MCF 10A (cell line): Measurements from ENCODE around the gene DIDO1. TPM values are rescaled to one million over a fixed set of nuclear protein-coding genes. Genes with fewer than 3 reads are reported as not detected.

Experiments used
- BruUV-seq: library from RNA; stranded (reverse); fragments of 400-500 nt; replicated peaks from 2 replicates; lab custom pipeline; 2021; lab: Mats Ljungman, UMichigan
- CTCF ChIA-PET: fragments of 300-600 bp; sonication (Branson Sonifier 250); formaldehyde crosslinking; extraction: SDS; loops from one replicate; lab custom pipeline; 2021; ENCODE audit warnings: antibody characterized with exemption, inconsistent platforms; lab: Yijun Ruan, JAX
- POLR2A ChIA-PET: fragments of 300-600, 350-650 bp; sonication (Branson Sonifier 250); formaldehyde crosslinking; extraction: SDS; loops from one replicate; lab custom pipeline; 2020; ENCODE audit warnings: antibody characterized with exemption, inconsistent platforms; lab: Yijun Ruan, JAX
- DNase-seq: peaks from one replicate; pipeline ENCODE4 v3.0.0-alpha.2; 2018; ENCODE audit not compliant: unreplicated experiment
- H3K27ac Mint-ChIP-seq: one replicate; pipeline ENCODE4 v1.8.0; 2022; ENCODE audit warnings: mild to moderate bottlenecking, low read depth, mixed read lengths; ENCODE audit not compliant: unreplicated experiment
- H3K27me3 Mint-ChIP-seq: one replicate; pipeline ENCODE4 v1.8.0; 2022; ENCODE audit warnings: mixed read lengths; ENCODE audit not compliant: insufficient read depth, unreplicated experiment
- H3K36me3 Mint-ChIP-seq: one replicate; pipeline ENCODE4 v1.8.0; 2022; ENCODE audit warnings: mild to moderate bottlenecking, moderate library complexity, mixed read lengths; ENCODE audit not compliant: insufficient read depth, unreplicated experiment
- H3K4me1 Mint-ChIP-seq: one replicate; pipeline ENCODE4 v1.8.0; 2022; ENCODE audit warnings: mixed read lengths; ENCODE audit not compliant: insufficient read depth, unreplicated experiment
- H3K4me3 Mint-ChIP-seq: one replicate; pipeline ENCODE4 v1.8.0; 2022; ENCODE audit warnings: mild to moderate bottlenecking, moderate library complexity, mixed read lengths; ENCODE audit not compliant: unreplicated experiment
- H3K9me3 Mint-ChIP-seq: one replicate; pipeline ENCODE4 v1.8.0; 2022; ENCODE audit warnings: mixed read lengths; ENCODE audit not compliant: unreplicated experiment
- CTCF ChIP-seq: fragments of 200-600 bp; IDR thresholded peaks from one replicate; pipeline ENCODE4 v1.8.0; 2022; ENCODE audit warnings: antibody characterized with exemption, mild to moderate bottlenecking; ENCODE audit not compliant: unreplicated experiment
- intact Hi-C: fragments of 100-400 bp; cut with micrococcal nuclease; formaldehyde crosslinking; loops from 2 replicates; pipeline ENCODE4 v1.14.1; 2022
- total RNA-seq: library from RNA; stranded (reverse); gene quantifications from 2 replicates; pipeline ENCODE4 v1.2.3, GENCODE V29; 2022

The DIDO1 gene
- total RNA-seq, 1 experiment from 2014 or later = 36.8 TPM

DNA sequence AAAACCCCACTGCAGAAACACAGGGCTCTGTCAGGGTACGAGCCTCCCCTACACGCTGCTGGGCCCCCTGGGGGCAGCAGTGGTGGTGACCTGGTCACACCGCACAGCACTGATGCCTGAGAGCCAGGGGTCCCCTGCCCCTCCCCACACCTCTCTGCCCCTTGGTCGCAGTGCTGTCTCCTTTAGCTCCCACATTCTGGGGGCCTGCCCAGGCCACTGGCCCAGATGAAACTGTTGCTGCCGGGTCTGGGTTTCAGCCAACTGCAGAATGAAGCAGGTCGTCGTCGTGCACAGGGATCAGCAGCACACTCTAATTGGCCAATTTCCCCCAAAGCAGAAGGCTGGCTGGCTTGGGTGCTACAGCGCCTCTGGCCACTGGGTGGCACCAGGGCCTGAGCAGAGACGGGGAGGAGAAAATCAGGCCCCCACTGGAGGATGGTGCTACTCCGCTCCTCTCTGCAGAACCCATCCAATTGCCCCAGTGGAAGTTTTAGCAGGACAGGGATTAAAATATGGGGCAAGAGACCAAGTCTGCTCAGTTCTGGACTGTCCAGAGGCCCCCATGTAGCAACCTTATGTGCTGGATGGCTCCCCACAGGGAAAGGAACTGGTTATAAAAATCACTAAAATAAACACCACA is 26.1 kb downstream of the DIDO1 start:
- H3K4me3 Mint-ChIP-seq = no peak overlapping the region
- TF ChIP-seq CTCF = peak; percentile 75
- no peaks in the 10 kb centered on the region for H3K27me3 Mint-ChIP-seq
- no peak overlapping the region for H3K27ac Mint-ChIP-seq
- CTCF ChIA-PET = interaction anchor here (0.6 to 7.5 kb wide), 25 partner anchors 9 to 310 kb away, joined by 3 to 54 read pairs (median 4); partner anchors contain the start of gene GID8
- intact Hi-C loops = loop anchor here (1.0 kb wide), 1 partner anchor 109 kb away; no protein-coding TSS in a partner anchor
- H3K4me1 Mint-ChIP-seq = no peaks in the 10 kb centered on the region
- no peaks in the 10 kb centered on the region for H3K9me3 Mint-ChIP-seq
- peaks cover 70% of the 10 kb centered on the region for H3K36me3 Mint-ChIP-seq
- POLR2A ChIA-PET = interaction anchor here (0.6 to 5.8 kb wide), 10 partner anchors 10 to 632 kb away, joined by 3 to 36 read pairs (median 4); no protein-coding TSS in a partner anchor
- DNase-seq = peak; percentile 67
- no TSS peak for BruUV-seq

- Mint-ChIP-seq H3K27me3 (no peaks in the 10 kb centered on the region), H3K27ac (no peak overlapping the region), H3K4me3 (no peak overlapping the region), H3K4me1 (no peaks in the 10 kb centered on the region), H3K9me3 (no peaks in the 10 kb centered on the region), H3K36me3 (peaks cover 70% of the 10 kb centered on the region)
- intact Hi-C loops = loop anchor here (1.0 kb wide), 1 partner anchor 110 kb away; no protein-coding TSS in a partner anchor
- CTCF ChIA-PET = interaction anchor here (0.6 to 7.5 kb wide), 19 partner anchors 8 to 309 kb away, joined by 3 to 54 read pairs (median 8); no protein-coding TSS in a partner anchor
- no peak for DNase-seq
- POLR2A ChIA-PET = interaction anchor here (0.9 to 5.8 kb wide), 9 partner anchors 8 to 248 kb away, joined by 3 to 29 read pairs (median 5); no protein-coding TSS in a partner anchor
- no TSS peak for BruUV-seq
- TF ChIP-seq CTCF = no peak
These were observed 26.7 kb downstream of the DIDO1 start for GRCh38 chr20:62899633-62900051.

- Mint-ChIP-seq H3K36me3 (peaks cover 70% of the 10 kb centered on the region), H3K27me3 (no peaks in the 10 kb centered on the region), H3K27ac (no peak overlapping the region), H3K4me1 (no peaks in the 10 kb centered on the region), H3K4me3 (no peak overlapping the region), H3K9me3 (no peaks in the 10 kb centered on the region)
- BruUV-seq = no TSS peak
- ChIA-PET CTCF (interaction anchor here (0.6 to 7.5 kb wide), 16 partner anchors 8 to 276 kb away, joined by 3 to 54 read pairs (median 8); no protein-coding TSS in a partner anchor), POLR2A (interaction anchor here (0.9 to 5.8 kb wide), 8 partner anchors 9 to 248 kb away, joined by 3 to 29 read pairs (median 5); no protein-coding TSS in a partner anchor)
- TF ChIP-seq CTCF = no peak
- intact Hi-C loops = no loop called here
- no peak for DNase-seq
These were observed 27.2 kb downstream of the DIDO1 start for GRCh38 chr20:62898970-62899632.
